Cardiac fibroblast (primary cell): ENCODE measurements around the gene CCL1.

Experiments
- DNase-seq, 2 donors: peaks; one replicate each; pipeline versions ENCODE4 v3.0.0 to v3.0.0-alpha.2; 2010; ENCODE audit warnings: low read depth in 2 of 2
- H3K4me3 ChIP-seq, 2 donors: replicated peaks in 1 of 2; 1 replicate in 1 of 2; 2 replicates in 1 of 2; pipeline ENCODE4 v1.5.1; 2011; ENCODE audit warnings: low read depth in 2 of 2, low read length in 2 of 2, mild to moderate bottlenecking in 2 of 2, moderate library complexity in 1 of 2
- CTCF ChIP-seq: IDR thresholded peaks from one replicate; pipeline ENCODE4 v1.5.1; 2011; ENCODE audit warnings: low read depth, mild to moderate bottlenecking, low read length, inconsistent platforms

The CCL1 gene

DNA sequence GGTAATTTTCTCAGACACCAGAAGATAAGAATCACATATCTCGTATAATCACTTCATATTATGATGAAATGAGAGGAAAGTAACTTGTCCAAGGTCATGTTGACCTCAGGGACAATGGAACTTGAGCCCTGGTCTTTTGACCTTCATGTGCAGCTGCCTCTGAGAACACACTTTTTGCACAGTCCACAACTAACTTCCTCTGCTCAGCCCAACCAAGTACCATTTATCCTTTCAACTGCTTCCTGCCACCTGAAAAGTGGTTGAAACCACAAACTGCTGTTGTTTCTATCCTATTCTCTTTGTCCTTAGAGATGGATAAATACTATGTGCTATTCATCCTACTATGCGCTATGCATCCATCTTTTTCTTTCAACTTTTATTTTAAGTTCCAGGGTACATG lies 2.3 kb upstream of the CCL1 start:
- TF ChIP-seq CTCF = no peak
- H3K4me3 ChIP-seq = no peak overlapping the region

GRCh38 chr17:34364751-34365150 lies 1.7 kb upstream of the CCL1 start:
- DNase-seq = no peak
- H3K4me3 ChIP-seq = no peak overlapping the region
- TF ChIP-seq CTCF = no peak

More for the DNA sequence above, 2.3 kb upstream of the CCL1 start:
- no peak for DNase-seq

DNA sequence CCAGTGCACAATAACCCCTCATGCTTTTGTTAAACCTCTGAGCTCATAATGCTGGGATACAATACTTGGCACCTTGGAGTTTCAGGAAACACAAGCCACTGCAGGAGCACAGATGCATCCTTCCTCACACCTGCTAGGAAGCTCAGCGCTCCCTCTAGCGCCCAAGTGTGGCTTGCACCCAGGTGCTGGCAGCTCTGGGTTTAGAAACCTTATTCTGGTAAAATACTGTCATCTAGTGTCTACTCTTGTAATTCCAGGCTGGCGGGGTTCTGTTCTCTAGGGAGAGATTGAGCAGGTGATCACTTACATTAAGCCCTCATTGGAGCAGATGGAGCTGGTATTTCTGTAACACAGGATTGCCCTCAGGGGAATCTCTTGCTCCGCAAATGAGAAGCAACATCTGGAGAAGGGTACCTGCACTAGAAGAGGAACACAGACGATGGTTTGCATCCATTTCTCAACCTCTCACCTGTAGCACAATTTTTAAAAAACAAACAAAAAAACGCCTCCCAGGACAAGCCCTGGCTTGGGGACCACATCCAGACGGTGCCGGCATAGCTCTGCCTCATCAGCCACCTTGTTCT lies 1.5 kb downstream of the CCL1 start:
- TF ChIP-seq CTCF = peak; percentile 100
- H3K4me3 ChIP-seq = no peak overlapping the region
- peak; percentile 94 to 96 for DNase-seq

- H3K4me3 ChIP-seq = no peak overlapping the region
- DNase-seq = no peak
- no peak for TF ChIP-seq CTCF
Observed at GRCh38 chr17:34360601-34361270, 2.3 kb downstream of the CCL1 start.

DNA sequence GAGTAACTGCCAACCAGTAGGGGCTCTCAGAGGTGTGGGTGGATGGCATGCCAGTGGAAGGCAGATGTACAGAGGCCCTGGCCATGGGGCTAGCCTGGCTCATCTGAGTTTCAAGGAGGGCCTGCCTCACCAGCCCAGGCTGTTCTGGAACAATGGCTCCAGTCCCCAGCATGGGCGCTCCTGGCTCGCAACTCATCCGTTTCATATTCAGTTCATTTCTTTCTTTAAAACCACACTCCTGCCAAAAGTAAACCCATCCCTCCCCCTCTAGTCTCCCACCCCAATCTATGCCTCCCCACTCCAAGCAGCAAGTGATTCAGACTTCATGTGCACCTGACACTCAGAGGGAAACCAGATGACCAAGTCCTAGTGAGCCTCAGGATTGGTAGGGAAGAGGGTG lies 4.4 kb downstream of the CCL1 start:
- no peak for TF ChIP-seq CTCF
- H3K4me3 ChIP-seq = no peak overlapping the region
- DNase-seq = no peak

- H3K4me3 ChIP-seq = no peak overlapping the region
- no peak for DNase-seq
- TF ChIP-seq CTCF = no peak
Observed at GRCh38 chr17:34357398-34357797, 5.6 kb downstream of the CCL1 start.

GRCh38 chr17:34356194-34356593 lies 6.8 kb downstream of the CCL1 start, which contains the start of gene CCL13:
Gene CCL13 (plus strand): TSS chr17:34356480. CDS start chr17:34356527, 47 bp downstream.
- no peak for TF ChIP-seq CTCF
- no peak for DNase-seq
- no peak within 1 kb of the TSS for H3K4me3 ChIP-seq
